Prostate gland (tissue), 2 donors: ENCODE results near the gene IL7R.

Experiments
- CTCF ChIP-seq, 4 experiments: fragments of 200-600 bp in 2 of 4; fragments of 450-650 bp in 2 of 4; sonication (generic) in 2 of 4; IDR thresholded peaks; 1 replicate in 3 of 4; 2 replicates in 1 of 4; pipeline ENCODE4 v1.5.1; 2016 to 2019; ENCODE audit warnings: antibody characterized with exemption in 4 of 4, mild to moderate bottlenecking in 2 of 4, moderate library complexity in 2 of 4
- POLR2A ChIP-seq: fragments of 450-650 bp; IDR thresholded peaks from one replicate; pipeline ENCODE4 v1.6.1; 2016; ENCODE audit warnings: antibody characterized with exemption, mild to moderate bottlenecking
- POLR2AphosphoS5 ChIP-seq: sonication (generic); formaldehyde crosslinking; IDR thresholded peaks from one replicate; pipeline ENCODE4 v1.6.1; 2017; ENCODE audit warnings: antibody characterized with exemption

GRCh38 chr5:35852773-35853172, 3.9 kb upstream of the IL7R start:
- TF ChIP-seq CTCF (IDR thresholded peaks at IDR 0.05) (no peak), POLR2A (no peak), POLR2AphosphoS5 (no peak)
